GM19324 (cell line): Measurements from ENCODE around the gene TRIM8.
"Not testable (repeated sequence)": the region's sequence is repeated elsewhere in the genome, so short reads cannot be mapped to it uniquely, and the experiment has no call there.

Source experiments
- ATAC-seq: cut with Tn5 transposase; IDR thresholded peaks from one replicate; pipeline ENCODE4 v1.9.1; 2021; ENCODE audit warnings: mild to moderate bottlenecking, moderate library complexity; ENCODE audit not compliant: unreplicated experiment, low FRiP score

Gene TRIM8

GRCh38 chr10:102682981-102683380, 38.7 kb downstream of the TRIM8 start:
- no peak for ATAC-seq

- no peak for ATAC-seq
These were observed 39.5 kb downstream of the TRIM8 start for GRCh38 chr10:102683736-102684135.

- ATAC-seq: no peak
These were observed 47.2 kb downstream of the TRIM8 start for GRCh38 chr10:102691285-102692066.

GRCh38 chr10:102695401-102695800, 51.1 kb downstream of the TRIM8 start:
- not testable (repeated sequence) for ATAC-seq

- ATAC-seq: no peak
These were observed 52.5 kb downstream of the TRIM8 start for GRCh38 chr10:102696736-102697135.

GRCh38 chr10:102698894-102699293, 54.6 kb downstream of the TRIM8 start:
- no peak for ATAC-seq

- ATAC-seq: no peak
These were observed 57.0 kb downstream of the TRIM8 start for GRCh38 chr10:102701272-102701671.

GRCh38 chr10:102701796-102702195, 57.5 kb downstream of the TRIM8 start:
- ATAC-seq: no peak

- no peak for ATAC-seq
These were observed 58.5 kb downstream of the TRIM8 start for GRCh38 chr10:102702742-102703141.

- no peak for ATAC-seq
These were observed 60.6 kb downstream of the TRIM8 start for GRCh38 chr10:102704915-102705314.

GRCh38 chr10:102705531-102705930, 61.3 kb downstream of the TRIM8 start:
- no peak for ATAC-seq
